Spinal cord (tissue), 10 donors: ENCODE data around the gene CNOT1. TPM values are rescaled to one million over a fixed set of nuclear protein-coding genes. Genes with fewer than 3 reads are reported as not detected.
"Not testable (repeated sequence)": the region's sequence is repeated elsewhere in the genome, so short reads cannot be mapped to it uniquely, and the experiment has no call there.

ENCODE experiments used
- DNase-seq, 6 donors: peaks; one replicate each; pipeline versions ENCODE4 v3.0.0 to v3.0.0-alpha.2; 2013 to 2015; ENCODE audit warnings: low spot score in 6 of 6, low read depth in 4 of 6
- H3K27ac ChIP-seq: one replicate; pipeline ENCODE4 v1.5.1; 2013; ENCODE audit warnings: low read depth, low read length, control low read depth
- H3K27me3 ChIP-seq: one replicate; pipeline ENCODE4 v1.6.1; 2013; ENCODE audit warnings: low read length; ENCODE audit not compliant: control insufficient read depth, insufficient read depth
- H3K36me3 ChIP-seq: one replicate; pipeline ENCODE4 v1.6.1; 2013; ENCODE audit warnings: low read length; ENCODE audit not compliant: control insufficient read depth, insufficient read depth
- H3K4me1 ChIP-seq: one replicate; pipeline ENCODE4 v1.6.1; 2013; ENCODE audit warnings: low read length; ENCODE audit not compliant: control insufficient read depth, insufficient read depth
- H3K4me3 ChIP-seq: one replicate; pipeline ENCODE4 v1.5.1; 2013; ENCODE audit warnings: low read depth, low read length, control low read depth
- H3K9me3 ChIP-seq: one replicate; pipeline ENCODE4 v1.6.1; 2013; ENCODE audit warnings: low read length; ENCODE audit not compliant: control insufficient read depth, insufficient read depth
- WGBS: methylation state at CpG from one replicate; pipeline ENCODE4 v1.1.5; 2013; ENCODE audit warnings: missing lambda C conversion rate; ENCODE audit not compliant: insufficient coverage; 5-methylcytosine and 5-hydroxymethylcytosine counted together
- polyA plus RNA-seq, 2 donors: library from polyadenylated mRNA; unstranded; fragments of 120-200 nt; gene quantifications; one replicate each; pipeline ENCODE4 v1.2.1, GENCODE V29; 2013; ENCODE audit not compliant: insufficient read length in 2 of 2
- total RNA-seq, 2 donors: library from RNA; depleted of rRNA in 1 of 2; stranded (reverse); fragments of 120-200 nt in 1 of 2; fragments of >200 nt in 1 of 2; gene quantifications; one replicate each; pipeline versions ENCODE4 v1.2.3 to v1.2.4, GENCODE V29; 2013 to 2014
- donor health status: healthy.

CNOT1 gene
- total and polyA plus RNA-seq, 4 donors = 105 to 139 (median 118) TPM

GRCh38 chr16:58639836-58640235 is 10.2 kb upstream of the CNOT1 start:
- DNase-seq = no peak
- Histone ChIP-seq H3K4me1 (no peaks in the 10 kb centered on the region), H3K27me3 (no peaks in the 10 kb centered on the region), H3K27ac (no peak overlapping the region), H3K4me3 (no peak overlapping the region), H3K36me3 (no peaks in the 10 kb centered on the region), H3K9me3 (no peaks in the 10 kb centered on the region)
- 93% methylated on average over 4 of the region's 8 CpGs for WGBS

DNA sequence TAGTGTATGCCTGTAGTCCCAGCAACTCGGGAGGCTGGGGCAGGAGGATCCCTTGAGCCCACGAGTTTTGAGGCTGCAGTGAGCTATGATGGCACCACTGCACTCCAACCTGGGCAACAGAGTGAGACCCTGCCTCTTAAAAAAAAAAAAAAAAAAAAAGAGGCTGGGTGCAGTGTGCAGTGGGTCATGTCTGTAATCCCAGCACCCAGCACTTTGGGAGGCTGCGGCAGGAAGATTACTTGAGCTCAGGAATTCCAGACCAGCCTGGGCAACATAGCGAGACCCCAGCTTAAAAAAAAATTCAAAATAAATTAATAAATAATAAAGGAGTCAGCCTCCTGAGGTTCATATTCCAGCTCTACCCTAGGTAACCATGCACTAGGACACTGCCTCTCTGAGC is 9.6 kb upstream of the CNOT1 start:
- no peaks in the 10 kb centered on the region for H3K9me3 ChIP-seq
- DNase-seq = no peak
- H3K36me3 ChIP-seq = no peaks in the 10 kb centered on the region
- H3K4me1 ChIP-seq = no peaks in the 10 kb centered on the region
- no peaks in the 10 kb centered on the region for H3K27me3 ChIP-seq
- H3K27ac ChIP-seq = no peak overlapping the region
- WGBS = 75% methylated on average over 2 of the region's 4 CpGs
- H3K4me3 ChIP-seq = no peak overlapping the region

- H3K27me3 ChIP-seq = no peaks in the 10 kb centered on the region
- no peak overlapping the region for H3K27ac ChIP-seq
- WGBS = 75% methylated on average over 7 of the region's 8 CpGs
- H3K36me3 ChIP-seq = no peaks in the 10 kb centered on the region
- DNase-seq = no peak
- H3K4me1 ChIP-seq = no peaks in the 10 kb centered on the region
- no peaks in the 10 kb centered on the region for H3K9me3 ChIP-seq
- no peak overlapping the region for H3K4me3 ChIP-seq
These were observed 8.8 kb upstream of the CNOT1 start for GRCh38 chr16:58638148-58639036.

DNA sequence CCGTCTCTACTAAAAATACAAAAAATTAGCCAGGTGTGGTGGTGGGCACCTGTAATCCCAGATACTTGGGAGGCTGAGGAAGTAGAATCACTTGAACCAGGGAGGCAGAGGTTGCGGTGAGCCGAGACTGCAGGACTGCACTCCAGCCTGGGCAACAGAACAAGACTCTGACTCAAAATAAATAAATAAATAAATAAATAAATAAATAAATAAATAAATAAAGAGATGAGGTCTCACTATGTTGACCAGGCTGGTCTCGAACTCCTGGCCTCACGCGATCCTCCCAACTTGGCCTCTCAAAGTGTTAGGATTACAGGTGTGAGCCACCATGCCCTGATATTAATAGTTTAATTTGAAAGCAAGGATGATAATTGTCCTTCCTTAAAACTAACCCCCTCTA is 7.4 kb upstream of the CNOT1 start:
- not testable (repeated sequence) for H3K27ac ChIP-seq, H3K9me3 ChIP-seq

GRCh38 chr16:58636466-58636865 is 6.8 kb upstream of the CNOT1 start:
- Histone ChIP-seq H3K27me3 (no peaks in the 10 kb centered on the region), H3K4me1 (no peaks in the 10 kb centered on the region), H3K9me3 (no peaks in the 10 kb centered on the region), H3K27ac (no peak overlapping the region), H3K36me3 (no peaks in the 10 kb centered on the region), H3K4me3 (no peak overlapping the region)
- WGBS = 83% methylated on average over 4 of the region's 4 CpGs
- no peak for DNase-seq

More for the DNA sequence above, 7.4 kb upstream of the CNOT1 start:
- not testable (repeated sequence) for H3K4me3 ChIP-seq, H3K27me3 ChIP-seq, H3K4me1 ChIP-seq, H3K36me3 ChIP-seq, DNase-seq
- WGBS = no CpG with 5 or more reads among the region's 6 CpGs

DNA sequence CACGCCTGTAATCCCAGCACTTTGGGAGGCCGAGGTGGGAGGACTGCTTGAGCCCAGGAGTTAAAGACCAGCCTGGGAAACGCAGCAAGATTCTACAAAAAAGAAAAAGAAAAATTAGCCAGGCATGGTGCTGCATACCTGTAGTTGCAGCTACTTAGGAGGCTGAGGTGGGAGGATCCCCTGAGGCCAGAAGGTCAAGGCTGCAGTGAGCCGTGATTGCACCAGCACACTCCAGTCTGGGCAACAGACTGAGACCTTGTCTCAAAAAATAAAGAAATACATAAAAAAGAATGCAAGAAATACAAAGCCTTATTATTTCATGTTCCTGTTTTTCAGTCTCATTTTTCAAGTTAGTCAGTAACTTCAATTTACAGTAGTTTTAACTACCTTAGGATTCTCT is 5.9 kb upstream of the CNOT1 start:
- H3K4me3 ChIP-seq = no peak overlapping the region
- no peaks in the 10 kb centered on the region for H3K36me3 ChIP-seq
- no peaks in the 10 kb centered on the region for H3K4me1 ChIP-seq
- no peaks in the 10 kb centered on the region for H3K27me3 ChIP-seq
- no peaks in the 10 kb centered on the region for H3K9me3 ChIP-seq
- DNase-seq = no peak
- no peak overlapping the region for H3K27ac ChIP-seq
- 100% methylated on average over 1 of the region's 4 CpGs for WGBS

- H3K4me1 ChIP-seq = peaks cover 6% of the 10 kb centered on the region
- H3K27ac ChIP-seq = no peak overlapping the region
- no peaks in the 10 kb centered on the region for H3K27me3 ChIP-seq
- no peaks in the 10 kb centered on the region for H3K9me3 ChIP-seq
- no peaks in the 10 kb centered on the region for H3K36me3 ChIP-seq
- no peak for DNase-seq
- H3K4me3 ChIP-seq = no peak overlapping the region
- 94% methylated on average over 2 of the region's 3 CpGs for WGBS
These were observed 4.7 kb upstream of the CNOT1 start for GRCh38 chr16:58634265-58634802.

- no peaks in the 10 kb centered on the region for H3K27me3 ChIP-seq
- peaks cover 12% of the 10 kb centered on the region for H3K4me1 ChIP-seq
- peaks cover 5% of the 10 kb centered on the region for H3K36me3 ChIP-seq
- H3K27ac ChIP-seq = peak overlapping the region; percentile 100
- H3K4me3 ChIP-seq = peak overlapping the region; percentile 79
- DNase-seq = peak in 5 of 6 donors; percentile 12 to 41 (median 19)
- WGBS = 0% methylated on average over 53 of the region's 53 CpGs
- H3K9me3 ChIP-seq = no peaks in the 10 kb centered on the region
These were observed 537 bp downstream of the CNOT1 start for GRCh38 chr16:58628845-58629732.

- WGBS = 90% methylated on average over 2 of the region's 7 CpGs
- Histone ChIP-seq H3K36me3 (peaks cover 30% of the 10 kb centered on the region), H3K27me3 (no peaks in the 10 kb centered on the region), H3K9me3 (no peaks in the 10 kb centered on the region), H3K27ac (no peak overlapping the region), H3K4me3 (no peak overlapping the region), H3K4me1 (peaks cover 6% of the 10 kb centered on the region)
- DNase-seq = no peak
These were observed 5.4 kb downstream of the CNOT1 start for GRCh38 chr16:58624209-58624608.
